ENCODE measurements around the gene PACSIN2. TPM values are rescaled to one million over a fixed set of nuclear protein-coding genes. Genes with fewer than 3 reads are reported as not detected.

PACSIN2 gene
- total and polyA plus RNA-seq, 2 experiments from 2014 or later = 23.5 to 57.3 TPM

GRCh38 chr22:42945736-42946135, 69.2 kb downstream of the PACSIN2 start:
- Histone ChIP-seq H3K4me1 (ENCODE audit: insufficient read depth) (peaks cover 14% of the 10 kb centered on the region), H3K27ac (ENCODE audit: low read depth) (0 out of 2 replicates have a peak overlapping the region, but pooled peaks have one; percentile 24), H3K4me3 (no peak overlapping the region), H3K4me2 (0 out of 2 replicates have a peak overlapping the region, but pooled peaks have one; percentile 42), H4K20me1 (replicated peaks; ENCODE audit: insufficient read depth) (peaks cover 62% of the 10 kb centered on the region), H3K36me3 (ENCODE audit: insufficient read depth) (no peaks in the 10 kb centered on the region), H3K9me2 (ENCODE audit: insufficient read depth) (0 out of 2 replicates have a peak, but pooled peaks cover 4% of the 10 kb centered on the region), H2AFZ (no peak overlapping the region), H3K27me3 (ENCODE audit: insufficient read depth) (no peaks in the 10 kb centered on the region), H3F3A (replicated peaks; ENCODE audit: low read depth) (no peaks in the 10 kb centered on the region), H3K79me2 (replicated peaks; ENCODE audit: insufficient read depth) (peaks cover 92% of the 10 kb centered on the region)
- H3K4me1 Mint-ChIP-seq = peaks cover 45% of the 10 kb centered on the region
- H3K36me3 Mint-ChIP-seq (ENCODE audit: low read depth) = no peaks in the 10 kb centered on the region; the same call in 1 of the 3 replicates
- no peaks in the 10 kb centered on the region for H3K9me3 Mint-ChIP-seq
- peak; percentile 62 for ATAC-seq
- peak; percentile 53 for DNase-seq (ENCODE audit: low spot score)
- no peak overlapping the region; the same call in 2 of the 3 replicates for H3K4me3 Mint-ChIP-seq
- H3K27me3 Mint-ChIP-seq (ENCODE audit: insufficient read depth, low read depth, poor library complexity) = peaks cover 5% of the 10 kb centered on the region
- H3K27ac Mint-ChIP-seq = peak overlapping the region; percentile 33; the same call in 1 of the 2 replicates
- TF ChIP-seq JUNB (IDR thresholded peaks at IDR 0.05; ENCODE audit: unreplicated experiment) (no peak), CREB1 (CRISPR knock-in tag; IDR thresholded peaks at IDR 0.05; ENCODE audit: low read depth) (no peak), ZNF462 (CRISPR knock-in tag; IDR thresholded peaks at IDR 0.05) (no peak), NANOG (IDR thresholded peaks at IDR 0.05; ENCODE audit: borderline replicate concordance) (no peak), ZNF114 (CRISPR knock-in tag; IDR thresholded peaks at IDR 0.05) (no peak), EZH2phosphoT487 (IDR thresholded peaks at IDR 0.05; ENCODE audit: unreplicated experiment) (no peak), STAT1 (IDR thresholded peaks at IDR 0.05; ENCODE audit: unreplicated experiment) (no peak)

Measured in GM23338 (cell line).